ENCODE measurements around the gene KRTAP3-3.
A peak's percentile ranks its signal among the peaks of the same experiment; 100 is the strongest.

KRTAP3-3 gene

GRCh38 chr17:40993839-40994238 is at the start of gene KRTAP3-3:
Gene KRTAP3-3 (minus strand): TSS chr17:40994164. CDS start chr17:40994097, 67 bp downstream.
- DNase-seq, result no peak

GRCh38 chr17:41042953-41043352 is 49.0 kb upstream of the KRTAP3-3 start:
- DNase-seq, result no peak

GRCh38 chr17:41040783-41041571 is 47.0 kb upstream of the KRTAP3-3 start, which contains the start of gene KRTAP1-1:
Gene KRTAP1-1 (minus strand): TSS chr17:41041450. CDS start chr17:41041397, 53 bp downstream.
- DNase-seq, result peak; percentile 56

GRCh38 chr17:41037853-41038350 is 43.9 kb upstream of the KRTAP3-3 start:
- no peak for DNase-seq

GRCh38 chr17:41034346-41034935 is 40.5 kb upstream of the KRTAP3-3 start, which contains the start of gene KRTAP1-3:
Gene KRTAP1-3 (minus strand): TSS chr17:41034874. CDS start chr17:41034821, 53 bp downstream.
- peak; percentile 39 for DNase-seq

GRCh38 chr17:41029633-41030245 is 35.8 kb upstream of the KRTAP3-3 start, which contains the start of gene KRTAP1-4:
Gene KRTAP1-4 (minus strand): TSS chr17:41030195. CDS start chr17:41030078, 117 bp downstream.
- no peak for DNase-seq

GRCh38 chr17:41026715-41027471 is 32.9 kb upstream of the KRTAP3-3 start, which contains the start of gene KRTAP1-5:
Gene KRTAP1-5 (minus strand): TSS chr17:41027208. CDS start chr17:41027155, 53 bp downstream.
- DNase-seq, result no peak

- no peak for DNase-seq
Observed at GRCh38 chr17:41024697-41025096, 30.7 kb upstream of the KRTAP3-3 start.

- no peak for DNase-seq
Observed at GRCh38 chr17:41020336-41020735, 26.4 kb upstream of the KRTAP3-3 start.

GRCh38 chr17:41019415-41019814 is 25.5 kb upstream of the KRTAP3-3 start:
- DNase-seq, result no peak

GRCh38 chr17:41018541-41018940 is 24.6 kb upstream of the KRTAP3-3 start:
- no peak for DNase-seq

GRCh38 chr17:41016578-41017215 is 22.7 kb upstream of the KRTAP3-3 start:
- no peak for DNase-seq

- no peak for DNase-seq
Observed at GRCh38 chr17:41015454-41015853, 21.5 kb upstream of the KRTAP3-3 start.

GRCh38 chr17:41013606-41014005 is 19.6 kb upstream of the KRTAP3-3 start:
- DNase-seq, result no peak

GRCh38 chr17:41013181-41013580 is 19.2 kb upstream of the KRTAP3-3 start:
- DNase-seq, result no peak

GRCh38 chr17:41012326-41013120 is 18.6 kb upstream of the KRTAP3-3 start:
- DNase-seq, result no peak

GRCh38 chr17:41010441-41010840 is 16.5 kb upstream of the KRTAP3-3 start:
- DNase-seq, result no peak

- no peak for DNase-seq
Observed at GRCh38 chr17:41009936-41010335, 16.0 kb upstream of the KRTAP3-3 start.

GRCh38 chr17:41009301-41009760 is 15.4 kb upstream of the KRTAP3-3 start:
- DNase-seq, result no peak

- DNase-seq, result no peak
Observed at GRCh38 chr17:41008811-41009210, 14.8 kb upstream of the KRTAP3-3 start, which contains the start of gene KRTAP3-1. Gene KRTAP3-1 (minus strand): TSS chr17:41009128. CDS start chr17:41009074, 54 bp downstream.

GRCh38 chr17:41004397-41004796 is 10.4 kb upstream of the KRTAP3-3 start:
- DNase-seq, result no peak

Measured in DMS 273 treated with DMSO at 0.1 percent for 48 hours (cell line).